Astrocyte (in vitro differentiated cells and primary cell): Measurements from ENCODE around the gene SPATA25. TPM values are rescaled to one million over a fixed set of nuclear protein-coding genes. Genes with fewer than 3 reads are reported as not detected.
A peak's percentile ranks its signal among the peaks of the same experiment; 100 is the strongest.

Experiments
- DNase-seq: peaks from one replicate; pipeline ENCODE4 v3.0.0-alpha.2; 2010; ENCODE audit warnings: low read depth
- FAIRE-seq: peaks from 2 replicates; lab custom pipeline; 2011; peaks lifted over from hg19 to GRCh38; lab: Jason Lieb, UNC
- H2AFZ ChIP-seq: 2 replicates; pipeline ENCODE4 v1.6.0; 2012; ENCODE audit warnings: low read depth, low read length, inconsistent platforms
- H3K27ac ChIP-seq: 2 replicates; pipeline ENCODE4 v1.5.1; 2011; ENCODE audit warnings: low read depth, low read length, inconsistent platforms
- H3K27me3 ChIP-seq: 2 replicates; pipeline ENCODE4 v1.6.0; 2011; ENCODE audit warnings: low read length, inconsistent platforms; ENCODE audit not compliant: insufficient read depth
- H3K36me3 ChIP-seq: 2 replicates; pipeline ENCODE4 v1.5.1; 2011; ENCODE audit warnings: low read length, inconsistent platforms; ENCODE audit not compliant: insufficient read depth
- H3K4me1 ChIP-seq: 2 replicates; pipeline ENCODE4 v1.5.1; 2011; ENCODE audit warnings: low read length, inconsistent platforms; ENCODE audit not compliant: insufficient read depth
- H3K4me2 ChIP-seq: 2 replicates; pipeline ENCODE4 v1.6.0; 2012; ENCODE audit warnings: low read length, inconsistent platforms
- H3K4me3 ChIP-seq: 2 replicates; pipeline ENCODE4 v1.5.1; 2011; ENCODE audit warnings: low read depth, mild to moderate bottlenecking, low read length, inconsistent platforms; ENCODE audit not compliant: insufficient read depth
- H3K79me2 ChIP-seq: 2 replicates; pipeline ENCODE4 v1.6.0; 2012; ENCODE audit warnings: mild to moderate bottlenecking, low read length, inconsistent platforms; ENCODE audit not compliant: insufficient read depth
- H3K9ac ChIP-seq: 2 replicates; pipeline ENCODE4 v1.6.0; 2012; ENCODE audit warnings: mild to moderate bottlenecking, low read length, inconsistent platforms
- H3K9me3 ChIP-seq: 2 replicates; pipeline ENCODE4 v1.5.1; 2012; ENCODE audit warnings: low read depth, mild to moderate bottlenecking, low read length, inconsistent platforms; ENCODE audit not compliant: insufficient read depth
- H4K20me1 ChIP-seq: 2 replicates; pipeline ENCODE4 v1.6.0; 2012; ENCODE audit warnings: low read length, inconsistent platforms; ENCODE audit not compliant: insufficient read depth
- H3K27ac Mint-ChIP-seq: one replicate; pipeline ENCODE4 v1.8.0; 2021; ENCODE audit warnings: mild to moderate bottlenecking, mixed read lengths; ENCODE audit not compliant: unreplicated experiment
- H3K27me3 Mint-ChIP-seq: one replicate; pipeline ENCODE4 v1.8.0; 2021; ENCODE audit warnings: low read depth, mixed read lengths; ENCODE audit not compliant: unreplicated experiment
- H3K36me3 Mint-ChIP-seq: one replicate; pipeline ENCODE4 v1.8.0; 2021; ENCODE audit warnings: low read depth, mixed read lengths; ENCODE audit not compliant: unreplicated experiment
- H3K4me1 Mint-ChIP-seq: one replicate; pipeline ENCODE4 v1.8.0; 2021; ENCODE audit warnings: low read depth, mixed read lengths; ENCODE audit not compliant: unreplicated experiment
- H3K4me3 Mint-ChIP-seq: one replicate; pipeline ENCODE4 v1.8.0; 2021; ENCODE audit warnings: mild to moderate bottlenecking, moderate library complexity, mixed read lengths; ENCODE audit not compliant: unreplicated experiment
- H3K9me3 Mint-ChIP-seq: one replicate; pipeline ENCODE4 v1.8.0; 2021; ENCODE audit warnings: mild to moderate bottlenecking, mixed read lengths; ENCODE audit not compliant: unreplicated experiment
- CTCF ChIP-seq: IDR thresholded peaks from 2 replicates; pipeline ENCODE4 v1.5.1; 2011; ENCODE audit warnings: low read depth, mild to moderate bottlenecking, inconsistent platforms, low read length, moderate library complexity; ENCODE audit not compliant: insufficient read depth
- EZH2 ChIP-seq: IDR thresholded peaks from 2 replicates; pipeline ENCODE4 v1.6.1; 2012; ENCODE audit warnings: mild to moderate bottlenecking, low read length, inconsistent platforms; ENCODE audit not compliant: insufficient read depth
- total RNA-seq: library from RNA; stranded (reverse); gene quantifications from 2 replicates; pipeline ENCODE4 v1.2.1, GENCODE V29; 2021

SPATA25 gene
- total RNA-seq, 1 donor from 2014 or later: 1.7 TPM

- Mint-ChIP-seq H3K9me3 (no peaks in the 10 kb centered on the region), H3K4me3 (no peak overlapping the region), H3K36me3 (no peaks in the 10 kb centered on the region), H3K4me1 (peaks cover 4% of the 10 kb centered on the region), H3K27ac (no peak overlapping the region), H3K27me3 (no peaks in the 10 kb centered on the region)
- TF ChIP-seq EZH2 (no peak), CTCF (no peak)
- Histone ChIP-seq H3K4me2 (no peak overlapping the region), H3K4me1 (no peaks in the 10 kb centered on the region), H3K9ac (no peak overlapping the region), H3K9me3 (no peaks in the 10 kb centered on the region), H4K20me1 (no peaks in the 10 kb centered on the region), H3K27me3 (no peaks in the 10 kb centered on the region), H3K27ac (no peak overlapping the region), H2AFZ (no peak overlapping the region), H3K36me3 (no peaks in the 10 kb centered on the region), H3K4me3 (no peak overlapping the region), H3K79me2 (no peaks in the 10 kb centered on the region)
- no peak for FAIRE-seq
- no peak for DNase-seq
These were observed 39.3 kb upstream of the SPATA25 start for GRCh38 chr20:45926731-45927070.

GRCh38 chr20:45925821-45926506, 38.5 kb upstream of the SPATA25 start:
- DNase-seq (no peak), FAIRE-seq (no peak)
- Histone ChIP-seq H3K27ac (no peak overlapping the region), H3K4me1 (no peaks in the 10 kb centered on the region), H3K4me2 (no peak overlapping the region), H4K20me1 (no peaks in the 10 kb centered on the region), H3K79me2 (no peaks in the 10 kb centered on the region), H3K9ac (no peak overlapping the region), H3K9me3 (no peaks in the 10 kb centered on the region), H3K27me3 (no peaks in the 10 kb centered on the region), H2AFZ (no peak overlapping the region), H3K4me3 (no peak overlapping the region), H3K36me3 (no peaks in the 10 kb centered on the region)
- TF ChIP-seq EZH2 (no peak), CTCF (no peak)
- Mint-ChIP-seq H3K27me3 (no peaks in the 10 kb centered on the region), H3K9me3 (no peaks in the 10 kb centered on the region), H3K36me3 (peaks cover 2% of the 10 kb centered on the region), H3K4me1 (peaks cover 4% of the 10 kb centered on the region), H3K4me3 (no peak overlapping the region), H3K27ac (no peak overlapping the region)

GRCh38 chr20:45924391-45925261, 37.2 kb upstream of the SPATA25 start:
- DNase-seq: no peak
- H3K36me3 ChIP-seq: no peaks in the 10 kb centered on the region
- H3K4me3 ChIP-seq: no peak overlapping the region
- H3K4me1 ChIP-seq: peaks cover 9% of the 10 kb centered on the region
- Mint-ChIP-seq H3K27ac (peak overlapping the region; percentile 92), H3K27me3 (peaks cover 2% of the 10 kb centered on the region), H3K36me3 (peaks cover 3% of the 10 kb centered on the region), H3K9me3 (no peaks in the 10 kb centered on the region), H3K4me3 (no peak overlapping the region), H3K4me1 (peaks cover 11% of the 10 kb centered on the region)
- no peaks in the 10 kb centered on the region for H4K20me1 ChIP-seq
- H3K27ac ChIP-seq: no peak overlapping the region
- H3K4me2 ChIP-seq: no peak overlapping the region
- H2AFZ ChIP-seq: no peak overlapping the region
- no peaks in the 10 kb centered on the region for H3K27me3 ChIP-seq
- no peak for FAIRE-seq
- no peaks in the 10 kb centered on the region for H3K9me3 ChIP-seq
- TF ChIP-seq CTCF (no peak), EZH2 (no peak)
- H3K79me2 ChIP-seq: no peaks in the 10 kb centered on the region
- H3K9ac ChIP-seq: no peak overlapping the region
